NCI-H1436 treated with DMSO at 0.1 percent for 48 hours (cell line): ENCODE measurements around the gene PTPRCAP.

Experiments used
- DNase-seq: peaks from one replicate; lab custom pipeline; 2025; lab: John Stamatoyannopoulos, UW

PTPRCAP gene

GRCh38 chr11:67423891-67424613 lies 13.4 kb downstream of the PTPRCAP start:
- DNase-seq, result no peak

- no peak for DNase-seq
Measured at GRCh38 chr11:67423466-67423865, 14.0 kb downstream of the PTPRCAP start.

- DNase-seq, result no peak
Measured at GRCh38 chr11:67422891-67423290, 14.6 kb downstream of the PTPRCAP start.

- no peak for DNase-seq
Measured at GRCh38 chr11:67421430-67422031, 16.0 kb downstream of the PTPRCAP start.

GRCh38 chr11:67420646-67421429 lies 16.6 kb downstream of the PTPRCAP start:
- peak; percentile 49 for DNase-seq

GRCh38 chr11:67420147-67420645 lies 17.3 kb downstream of the PTPRCAP start:
- no peak for DNase-seq

- DNase-seq, result no peak
Measured at GRCh38 chr11:67419325-67420049, 18.0 kb downstream of the PTPRCAP start.

GRCh38 chr11:67418476-67419281 lies 18.8 kb downstream of the PTPRCAP start:
- DNase-seq, result no peak

GRCh38 chr11:67417425-67417824 lies 20.1 kb downstream of the PTPRCAP start:
- no peak for DNase-seq

- peak; percentile 49 for DNase-seq
Measured at GRCh38 chr11:67416416-67417335, 20.8 kb downstream of the PTPRCAP start.

GRCh38 chr11:67415501-67416304 lies 21.8 kb downstream of the PTPRCAP start, which contains the start of gene CARNS1:
TSS of gene CARNS1 (plus strand) at chr11:67415678. CDS start at chr11:67416200, 522 bp downstream.
- DNase-seq, result no peak

- no peak for DNase-seq
Measured at GRCh38 chr11:67413266-67413849, 24.1 kb downstream of the PTPRCAP start.

GRCh38 chr11:67412495-67413179 lies 24.8 kb downstream of the PTPRCAP start:
- DNase-seq, result no peak

- DNase-seq, result no peak
Measured at GRCh38 chr11:67411785-67412152, 25.7 kb downstream of the PTPRCAP start.

- DNase-seq, result no peak
Measured at GRCh38 chr11:67410984-67411784, 26.3 kb downstream of the PTPRCAP start.

GRCh38 chr11:67410369-67410831 lies 27.1 kb downstream of the PTPRCAP start:
- no peak for DNase-seq

- DNase-seq, result peak; percentile 63
Measured at GRCh38 chr11:67409781-67410368, 27.6 kb downstream of the PTPRCAP start.
